ENCODE measurements around the gene LRRC59.
"Not testable (repeated sequence)": the region's sequence is repeated elsewhere in the genome, so short reads cannot be mapped to it uniquely, and the experiment has no call there.

The LRRC59 gene

DNA sequence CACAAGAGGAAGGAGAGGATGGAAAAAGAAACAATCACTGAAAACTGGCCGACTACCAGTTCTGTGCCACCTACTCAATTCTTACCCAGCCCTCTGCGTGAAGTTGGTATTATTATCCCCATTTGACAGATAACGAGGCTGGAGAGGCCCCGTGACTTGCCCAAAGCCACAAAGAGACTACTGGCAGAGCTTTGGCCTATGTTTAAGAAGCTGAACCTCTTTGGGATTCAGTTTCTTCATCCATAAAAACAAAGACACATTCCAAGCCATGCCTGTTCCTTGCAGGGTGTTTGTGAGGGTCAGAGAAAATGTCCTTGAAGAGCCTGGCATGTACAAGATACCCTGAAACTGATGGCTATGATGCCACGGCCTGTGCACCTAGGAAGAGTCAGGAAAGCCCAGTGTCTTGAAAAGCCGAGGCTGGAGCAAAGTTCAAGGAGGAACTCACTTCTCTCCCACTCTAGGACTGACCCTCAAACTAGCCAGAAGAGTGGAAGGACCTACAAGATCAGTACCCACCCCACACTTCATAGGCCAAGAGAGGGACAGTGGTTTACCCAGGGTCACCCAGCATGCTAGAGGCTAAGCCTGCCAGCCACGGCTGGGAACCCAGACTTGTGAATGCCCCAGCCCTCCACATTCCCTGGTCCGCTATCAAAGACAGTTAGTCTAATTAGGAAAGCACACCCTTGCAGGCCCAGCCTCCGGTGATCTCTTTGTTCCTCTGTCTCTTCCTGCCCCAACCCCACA lies 27.1 kb upstream of the LRRC59 start:
- no peak for DNase-seq

DNA sequence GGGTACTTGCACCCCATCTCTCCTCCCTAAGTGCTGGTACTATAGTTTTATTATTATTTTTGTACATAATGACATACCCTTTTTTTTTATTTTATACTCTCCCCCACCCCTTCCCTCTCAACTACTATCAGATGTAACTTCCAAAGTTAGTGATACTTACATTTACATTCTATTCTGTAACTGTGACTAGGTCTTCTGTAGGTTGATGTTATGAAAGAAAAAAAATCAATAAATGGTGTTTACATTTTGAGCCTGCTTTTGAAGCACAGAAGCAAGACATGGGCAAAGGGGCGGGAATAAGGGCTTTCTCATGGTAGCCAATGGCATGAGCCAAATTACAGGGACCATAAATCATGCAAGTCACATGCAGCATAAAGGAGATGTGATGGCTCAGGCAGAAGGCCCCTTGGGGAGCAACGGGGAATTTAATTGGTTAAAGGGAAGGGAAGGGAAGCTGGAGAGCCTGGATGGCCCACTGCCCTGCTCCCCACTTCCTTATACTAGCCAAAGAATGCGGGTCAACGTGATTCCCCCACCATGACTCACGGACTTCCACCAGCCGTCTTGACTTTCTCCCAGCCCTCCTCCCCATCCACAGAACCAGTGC lies 26.3 kb upstream of the LRRC59 start:
- DNase-seq = no peak

DNA sequence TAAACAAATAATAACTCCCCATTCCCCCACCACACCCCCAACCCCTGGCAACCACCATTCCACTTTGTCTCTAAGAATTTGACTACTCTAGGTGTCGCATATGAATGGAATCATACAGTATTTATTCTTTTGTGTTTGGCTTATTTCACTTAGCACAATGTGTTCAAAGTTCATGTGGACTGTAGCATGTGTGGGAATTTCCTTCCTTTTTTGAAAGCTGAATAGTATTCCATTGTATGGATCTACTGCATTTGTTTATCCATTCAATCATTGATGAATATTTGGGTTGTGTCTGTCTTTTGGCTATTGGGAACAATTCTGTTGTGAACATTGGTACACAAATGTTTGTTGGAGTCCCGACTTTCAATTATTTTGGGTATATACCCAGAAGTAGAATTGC lies 25.4 kb upstream of the LRRC59 start:
- DNase-seq = no peak

DNA sequence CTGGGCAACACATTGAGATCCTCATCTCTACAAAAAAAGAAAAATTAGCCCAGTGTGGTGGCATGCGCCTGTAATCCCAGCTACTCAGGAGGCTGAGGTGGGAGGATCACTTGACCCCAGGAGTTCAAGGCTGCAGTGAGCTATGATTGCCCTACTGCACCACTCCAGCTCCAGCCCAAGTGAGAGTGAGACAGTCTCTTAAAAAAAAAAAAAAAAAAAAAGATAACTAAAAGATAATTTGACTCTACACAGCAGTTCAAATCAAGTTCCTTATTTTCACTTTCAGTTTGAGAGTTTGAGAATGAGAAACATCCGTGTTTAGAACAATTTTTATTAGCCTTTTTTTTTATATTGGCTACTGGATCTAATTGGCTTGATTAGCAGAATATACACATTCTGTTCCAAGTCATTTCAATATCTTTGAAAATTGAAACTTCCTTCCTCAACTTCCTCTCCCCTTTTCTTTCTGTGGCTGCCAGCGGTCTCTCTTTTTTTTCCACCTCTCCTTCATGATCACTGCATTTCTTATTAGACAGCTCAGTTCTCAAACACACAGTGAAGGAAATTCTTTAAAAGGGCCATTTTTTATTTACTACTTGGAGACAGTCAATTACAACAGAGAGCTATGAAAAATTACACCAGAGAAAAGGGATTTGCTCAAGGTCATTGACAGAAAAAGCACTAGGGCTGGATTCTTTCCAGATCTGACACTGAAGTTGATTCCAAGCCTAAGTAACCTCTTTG lies 24.2 kb upstream of the LRRC59 start:
- no peak for DNase-seq

DNA sequence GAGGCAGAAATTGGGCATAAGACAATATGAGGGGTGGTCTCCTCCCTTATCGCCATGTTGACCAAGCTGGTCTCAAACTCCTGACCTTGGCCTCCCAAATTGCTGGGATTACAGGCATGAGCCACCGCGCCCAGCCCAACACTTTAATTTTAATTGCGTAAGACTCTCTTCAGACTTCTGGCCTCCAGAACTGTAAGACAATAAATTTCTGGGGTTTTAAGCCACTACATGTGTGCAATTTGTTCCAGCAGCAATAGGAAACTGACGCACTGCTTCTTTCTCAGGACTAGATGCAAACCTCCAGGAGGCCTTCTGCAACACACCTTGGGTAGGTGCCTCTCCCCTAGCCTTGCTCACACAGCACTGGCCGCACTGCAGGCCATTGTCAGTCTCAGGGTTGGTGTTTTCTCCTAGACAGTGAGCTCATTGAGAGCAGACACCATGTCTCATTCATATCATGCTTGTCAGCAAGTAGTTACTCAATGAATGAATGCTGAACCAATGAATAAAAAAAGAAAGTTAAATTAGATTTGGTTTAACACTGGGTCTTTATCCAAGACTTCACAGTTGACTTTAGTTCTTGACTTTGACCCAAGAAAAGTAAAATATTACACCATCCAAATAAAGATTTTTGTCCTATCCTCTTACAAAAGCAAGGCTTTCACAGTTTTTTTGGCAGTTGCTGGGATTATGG lies 23.2 kb upstream of the LRRC59 start:
- no peak for DNase-seq

DNA sequence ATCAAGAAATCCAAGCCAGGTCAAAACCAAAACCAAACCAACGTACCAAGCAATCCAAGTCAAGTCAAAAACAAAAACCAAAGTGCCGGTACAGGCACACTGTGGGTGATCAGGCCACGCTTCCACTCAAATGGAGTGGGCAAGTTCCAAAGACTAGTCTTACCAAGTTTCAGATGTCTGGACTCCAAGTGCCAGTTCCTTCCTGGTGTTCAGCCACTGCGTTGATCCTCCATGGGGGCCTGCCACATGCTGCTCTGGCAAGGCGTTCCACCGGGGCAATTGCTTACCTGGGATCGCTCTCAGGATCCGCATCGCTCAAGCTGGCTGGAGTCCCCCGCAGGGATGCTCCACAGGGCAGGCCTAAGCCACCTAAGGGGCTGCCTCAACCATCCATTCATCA lies 22.3 kb upstream of the LRRC59 start:
- not testable (repeated sequence) for DNase-seq

DNA sequence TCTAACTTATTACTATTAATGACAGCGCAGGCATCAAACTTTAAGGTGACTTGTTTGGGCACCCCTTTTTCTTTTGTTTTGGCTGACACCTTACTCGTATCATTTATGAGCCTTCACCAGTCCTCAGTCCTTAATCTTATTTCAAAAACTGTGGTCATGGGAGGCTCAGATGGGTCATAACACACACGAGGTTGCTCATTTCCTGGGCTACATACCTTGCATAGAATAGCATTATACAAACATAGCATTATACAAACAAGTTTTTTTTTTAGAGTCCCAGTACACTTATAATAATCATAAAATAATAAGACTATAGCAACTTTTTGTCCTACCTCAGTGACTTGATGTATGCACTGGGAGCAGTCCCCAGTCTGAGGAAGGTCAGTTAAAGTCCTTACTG lies 17.5 kb upstream of the LRRC59 start:
- DNase-seq = no peak

DNA sequence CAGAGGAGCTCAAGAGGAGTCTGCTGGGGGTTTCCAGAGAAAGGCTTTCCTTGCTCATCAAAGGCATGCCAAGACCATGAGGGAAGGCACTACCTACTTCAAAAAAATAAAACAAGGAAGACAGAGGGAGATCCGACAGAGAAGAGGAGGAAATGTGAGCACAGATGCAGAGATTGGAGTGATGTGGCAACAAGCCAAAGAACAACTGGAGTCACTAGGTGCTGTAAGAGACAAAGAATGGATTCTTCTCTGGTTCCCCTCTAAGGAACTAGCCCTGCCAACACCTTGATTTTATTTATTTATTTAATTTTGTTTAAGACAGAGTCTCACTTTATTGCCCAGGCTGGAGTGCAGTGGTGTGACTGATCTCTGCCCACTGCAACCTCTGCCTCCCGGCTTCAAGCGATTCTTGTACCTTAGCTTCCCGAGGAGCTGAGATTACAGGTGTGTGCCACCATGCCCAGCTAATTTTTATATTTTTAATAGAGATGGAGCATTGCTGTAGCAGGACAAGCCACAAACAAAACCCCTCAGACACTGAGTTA lies 14.9 kb upstream of the LRRC59 start:
- no peak for DNase-seq

DNA sequence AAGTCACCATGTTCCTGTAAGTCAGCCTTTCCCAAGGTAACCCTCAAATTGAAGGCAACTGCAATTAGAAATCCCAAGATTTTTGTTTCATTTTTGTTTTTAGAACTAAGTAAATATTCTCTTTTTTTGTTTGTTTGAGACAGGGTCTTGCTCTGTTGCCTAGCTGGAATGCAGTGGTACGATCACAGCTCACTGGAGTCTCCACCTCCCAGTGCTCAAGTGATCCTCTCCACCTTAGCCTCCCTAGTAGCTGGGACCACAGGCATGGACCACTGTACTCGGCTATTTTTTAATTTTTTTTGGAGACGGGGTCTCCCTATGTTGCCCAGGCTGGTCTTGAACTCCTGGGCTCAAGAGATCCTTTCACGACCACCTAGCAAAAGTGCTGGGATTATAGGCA lies 10.6 kb upstream of the LRRC59 start:
- no peak for DNase-seq

DNA sequence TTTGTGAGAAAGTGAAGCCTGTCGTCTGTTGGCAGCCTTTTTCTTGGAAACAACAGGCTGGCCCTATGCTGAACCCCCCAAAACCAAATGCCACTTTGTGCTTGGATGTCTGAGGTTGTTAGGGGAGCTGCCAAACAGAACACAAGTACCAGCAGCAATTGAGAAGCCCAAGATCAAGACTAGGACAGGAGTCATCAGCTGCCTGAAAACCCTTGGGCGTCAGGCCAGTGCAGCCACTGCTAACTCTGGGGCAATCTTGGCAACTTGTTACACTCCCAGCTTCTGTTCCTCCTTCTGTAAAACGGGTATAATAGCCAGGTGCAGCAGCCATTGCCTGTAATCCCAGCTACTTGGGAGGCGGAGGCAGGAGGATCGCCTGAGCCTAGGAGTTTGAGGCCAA lies 9.3 kb upstream of the LRRC59 start:
- no peak for DNase-seq

DNA sequence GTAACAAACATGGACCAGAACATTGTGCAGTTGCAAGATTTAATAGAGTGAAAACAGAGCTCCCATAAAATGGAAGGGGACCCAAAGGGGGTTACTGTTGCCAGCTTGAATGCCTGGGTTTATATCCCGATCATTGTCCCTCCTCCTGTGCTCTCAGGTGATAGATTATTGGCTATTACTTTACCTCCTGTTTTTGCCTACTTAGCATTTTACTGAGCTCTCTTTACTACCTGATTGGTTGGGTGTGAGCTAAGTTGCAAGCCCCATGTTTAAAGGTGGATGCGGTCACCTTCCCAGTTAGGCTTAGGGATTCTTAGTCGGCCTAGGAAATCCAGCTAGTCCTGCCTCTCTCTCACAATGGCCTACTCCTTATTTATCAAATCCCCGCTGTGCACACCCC lies 8.0 kb upstream of the LRRC59 start:
- DNase-seq = not testable (repeated sequence)

DNA sequence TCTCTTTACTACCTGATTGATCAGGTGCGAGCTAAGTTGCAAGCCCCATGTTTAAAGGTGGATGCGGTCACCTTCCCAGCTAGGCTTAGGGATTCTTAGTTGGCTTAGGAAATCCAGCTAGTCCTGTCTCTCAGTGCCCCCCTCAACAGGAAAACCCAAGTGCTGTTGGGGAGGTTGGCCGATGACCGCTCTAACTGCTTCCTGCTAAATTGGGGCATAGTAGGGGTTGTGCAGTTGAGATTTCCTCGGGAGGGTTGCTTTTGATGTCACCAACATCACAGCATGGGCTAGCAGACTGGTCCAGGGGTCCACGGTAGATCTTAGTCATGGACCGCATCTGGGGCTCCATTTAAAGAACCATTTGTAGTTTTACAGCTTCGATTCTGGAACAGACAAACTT lies 2.3 kb upstream of the LRRC59 start:
- DNase-seq = not testable (repeated sequence)

DNA sequence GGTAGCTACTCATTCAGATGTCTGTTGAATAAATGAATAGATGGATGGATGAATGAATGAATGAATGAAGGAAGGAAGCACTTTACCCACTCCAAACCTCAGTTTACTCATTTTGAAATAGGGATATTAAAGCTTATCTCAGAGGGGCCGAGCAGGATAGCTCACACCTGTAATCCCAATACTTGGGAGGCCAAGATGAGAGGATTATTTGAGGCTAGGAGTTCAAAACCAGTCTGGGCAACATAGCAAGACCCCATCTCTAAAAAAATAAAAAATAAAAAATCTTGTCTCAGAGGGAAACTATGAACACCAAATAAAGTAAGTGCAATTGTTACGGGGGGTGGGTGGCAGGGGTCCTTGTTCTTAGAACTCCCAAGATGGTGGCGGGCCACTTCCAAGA lies 1.3 kb upstream of the LRRC59 start:
- not testable (repeated sequence) for DNase-seq

DNA sequence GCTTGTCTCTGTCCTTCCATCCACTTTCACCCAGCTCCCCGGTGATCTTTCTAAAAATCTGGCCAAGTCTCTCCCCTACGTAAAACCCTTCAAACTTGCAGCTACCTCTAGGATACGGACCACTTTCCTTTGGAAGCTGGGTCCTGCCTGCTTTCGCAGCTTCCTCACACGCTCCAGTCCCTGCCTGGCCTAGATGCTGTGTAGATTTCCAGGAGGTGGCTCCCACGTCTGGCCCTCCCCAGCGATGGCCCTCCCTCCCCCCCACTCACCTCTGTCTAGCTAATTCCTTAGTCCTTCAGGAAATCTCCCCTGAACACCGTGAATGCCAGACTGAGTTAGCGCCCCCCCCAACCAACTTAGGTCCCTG lies 579 bp upstream of the LRRC59 start:
- no peak for DNase-seq

DNA sequence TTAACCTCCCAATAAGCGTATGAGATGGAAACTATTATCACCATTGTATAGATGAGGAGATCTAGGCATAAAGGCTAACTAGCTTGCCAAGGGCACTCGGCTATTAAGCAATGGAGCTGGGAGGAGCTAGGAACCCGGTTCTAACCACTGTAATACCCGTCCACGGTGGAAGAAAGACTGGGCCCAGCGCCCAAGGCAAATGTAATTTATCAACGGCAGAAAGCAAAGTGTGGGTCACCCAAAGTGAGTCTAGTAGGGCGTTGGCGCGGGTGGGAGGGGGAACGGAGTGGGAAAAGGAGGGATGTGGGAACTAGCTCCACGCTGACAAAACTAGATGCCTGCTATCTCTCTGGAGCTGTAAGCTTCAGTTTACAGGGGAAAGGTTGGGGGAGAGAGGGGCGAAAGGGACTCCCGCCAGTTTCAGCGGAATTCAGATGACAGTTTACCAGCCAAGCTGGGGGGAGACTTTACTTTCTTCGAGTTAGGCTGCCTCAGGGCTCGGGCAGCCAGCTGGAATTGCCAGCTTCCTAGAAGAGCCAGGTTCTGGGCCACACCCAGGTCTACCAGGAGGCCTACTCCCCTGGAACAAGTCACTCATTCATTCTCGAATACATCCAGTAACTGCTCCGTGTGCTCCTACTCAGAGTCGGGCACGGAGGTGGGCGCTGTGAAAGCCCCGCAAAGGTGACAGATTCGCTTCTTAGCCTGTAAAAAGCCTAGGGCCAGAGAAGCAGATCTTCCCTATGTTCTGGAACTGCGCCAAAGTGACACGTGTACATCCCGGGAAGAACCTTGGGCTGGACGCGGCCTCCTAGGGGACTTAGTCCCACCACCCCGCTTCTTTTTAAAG lies 837 bp downstream of the LRRC59 start:
- DNase-seq = no peak

DNA sequence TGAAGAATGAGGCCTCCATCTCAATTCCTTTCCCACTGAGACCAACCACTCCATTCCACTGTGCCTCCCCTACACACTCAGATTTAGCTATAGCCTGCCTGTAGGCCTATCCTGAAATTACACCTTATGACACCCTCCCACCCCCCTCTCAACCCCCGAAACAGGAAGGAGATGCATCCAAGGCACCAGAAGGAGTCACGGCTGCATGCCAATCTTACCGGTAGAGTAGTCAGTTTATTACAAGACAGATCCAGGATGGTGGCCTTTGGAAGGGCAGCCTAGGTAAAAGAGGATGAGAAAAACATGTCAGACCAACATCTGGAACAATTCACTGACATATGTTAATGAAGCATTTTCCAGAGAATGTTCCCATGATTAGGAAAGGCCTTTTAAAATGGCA lies 2.6 kb downstream of the LRRC59 start:
- DNase-seq = no peak

DNA sequence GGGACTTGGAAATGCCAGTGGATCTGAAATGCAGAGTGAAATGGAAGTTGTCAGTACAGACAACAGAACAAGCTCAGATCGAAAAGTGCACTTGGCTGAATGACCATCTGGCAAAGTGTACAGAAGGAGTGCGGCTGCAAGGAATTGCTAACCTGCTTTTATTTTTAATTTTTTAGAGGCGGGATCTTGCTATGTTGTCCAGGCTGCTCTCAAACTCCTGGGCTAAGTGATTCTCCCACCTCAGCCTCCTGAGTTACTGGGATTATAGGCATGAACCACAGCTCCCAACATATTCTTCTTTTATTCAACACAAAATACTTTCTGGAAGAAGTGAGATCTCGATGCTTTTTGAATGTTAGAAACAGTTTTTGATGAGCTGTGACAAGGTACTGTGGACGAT lies 3.6 kb downstream of the LRRC59 start:
- DNase-seq = no peak

DNA sequence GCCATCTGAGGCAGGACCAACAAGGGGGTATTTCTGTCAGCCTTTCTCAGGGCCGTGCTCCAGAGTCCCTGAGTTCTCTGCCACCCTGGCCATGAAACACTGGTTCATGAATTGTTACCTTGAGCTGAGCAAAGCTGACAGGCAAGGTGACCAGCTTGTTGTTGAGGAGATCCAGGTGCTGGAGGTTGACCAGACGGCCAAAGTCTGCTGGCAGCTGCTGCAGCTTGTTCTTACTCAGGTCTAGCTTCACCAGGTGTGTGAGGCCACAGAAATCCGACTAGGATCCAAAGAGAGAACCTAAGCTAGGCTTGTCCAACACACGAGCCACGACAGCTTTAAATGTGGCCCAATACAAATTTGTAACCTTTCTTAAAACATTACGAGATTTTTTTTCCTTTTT lies 4.7 kb downstream of the LRRC59 start:
- DNase-seq = no peak

DNA sequence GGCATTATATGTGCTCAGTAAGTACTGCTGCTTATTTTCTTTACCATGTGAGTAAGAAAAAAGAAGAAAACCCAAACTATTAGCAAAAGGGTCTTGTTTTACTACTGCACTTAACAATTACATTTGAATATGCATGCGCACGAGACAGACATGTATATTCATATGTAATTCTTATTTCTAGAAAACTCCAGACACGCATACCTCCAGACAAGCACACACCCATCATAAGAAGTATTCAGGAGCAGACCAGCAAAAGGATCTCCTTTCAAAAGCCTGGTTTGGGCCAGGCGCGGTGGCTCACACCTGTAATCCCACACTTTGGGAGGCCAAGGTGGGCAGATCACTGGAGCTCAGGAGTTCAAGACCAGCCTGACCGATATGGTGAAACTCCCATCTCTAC lies 7.8 kb downstream of the LRRC59 start:
- no peak for DNase-seq

DNA sequence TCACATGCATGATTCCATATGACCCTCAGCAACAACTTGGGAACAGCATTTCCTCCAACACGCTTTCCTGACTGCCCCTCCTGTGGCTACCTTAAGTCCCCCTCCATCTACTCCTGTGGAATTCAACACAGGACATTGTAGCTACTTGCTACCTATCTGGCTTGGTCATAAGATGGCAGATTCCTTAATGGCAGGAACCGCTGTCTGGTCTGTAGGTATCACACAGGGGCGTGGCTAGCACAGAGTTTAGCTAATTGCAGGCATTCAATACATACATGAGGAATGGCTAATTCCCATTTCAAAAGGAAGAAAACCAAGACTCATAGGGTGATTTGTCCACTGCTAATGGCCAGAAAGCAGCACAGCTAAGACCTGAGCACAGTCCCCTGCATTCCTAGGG lies 8.6 kb downstream of the LRRC59 start:
- DNase-seq = no peak

DNA sequence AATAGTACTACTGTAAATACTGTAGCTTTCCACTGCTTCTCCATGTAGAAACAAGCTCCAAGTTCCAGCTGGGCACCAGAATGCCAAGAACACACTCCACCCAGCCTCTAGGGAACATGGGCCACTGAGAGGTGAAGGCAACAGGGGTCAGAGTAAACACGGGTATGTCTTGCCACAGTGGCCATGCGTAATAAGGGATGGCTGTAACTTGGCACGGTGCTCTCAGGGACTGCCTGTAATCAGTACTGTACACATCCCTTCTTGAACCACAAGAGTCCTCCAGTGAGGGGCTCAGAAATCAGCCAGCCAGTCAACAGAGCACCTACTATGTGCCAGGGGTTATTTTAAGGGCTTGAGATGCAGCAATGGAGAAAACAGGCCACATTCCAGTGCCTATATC lies 10.8 kb downstream of the LRRC59 start:
- no peak for DNase-seq

DNA sequence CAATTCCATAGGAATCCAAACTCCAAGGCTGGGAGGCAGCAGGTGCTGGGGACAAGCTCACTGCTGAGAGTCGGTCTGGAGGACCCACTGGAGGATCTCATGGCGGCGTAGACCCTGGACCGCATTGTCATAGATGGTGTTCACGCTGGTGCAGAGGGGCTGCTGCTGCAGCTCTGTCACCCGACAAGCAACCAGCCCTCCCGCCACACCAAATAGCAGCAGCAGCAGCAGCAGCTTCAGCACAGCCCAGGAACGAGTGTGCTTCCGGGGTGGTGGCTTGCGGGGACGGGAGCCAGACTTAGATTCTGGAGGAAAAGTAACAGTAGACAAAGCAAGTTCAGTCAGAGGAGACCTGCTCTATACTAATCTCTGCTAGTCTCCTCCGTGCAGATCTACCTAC lies 14.4 kb downstream of the LRRC59 start:
- no peak for DNase-seq
